Lung (tissue), 12 donors: ENCODE data around the gene RALB. TPM values are rescaled to one million over a fixed set of nuclear protein-coding genes. Genes with fewer than 3 reads are reported as not detected.

Experiments used
- ATAC-seq: fragments of 200-7000 bp; cut with Tn5 transposase; one replicate; pipeline ENCODE4 v1.9.1; 2020; ENCODE audit warnings: moderate number of reproducible peaks; ENCODE audit not compliant: insufficient read depth, low FRiP score
- DNase-seq, 3 donors: peaks; one replicate each; pipeline ENCODE4 v3.0.0-alpha.2; 2013 to 2017
- H3K27ac ChIP-seq, 2 donors: one replicate each; pipeline ENCODE4 v1.5.1; 2013; ENCODE audit warnings: mild to moderate bottlenecking in 2 of 2, moderate library complexity in 2 of 2, control low read depth in 1 of 2, inconsistent platforms in 1 of 2, low read depth in 1 of 2, low read length in 1 of 2
- H3K27me3 ChIP-seq, 3 donors: one replicate each; pipeline ENCODE4 v1.5.1; 2013; ENCODE audit warnings: low read length in 2 of 3; ENCODE audit not compliant: control insufficient read depth in 3 of 3, insufficient read depth in 3 of 3
- H3K36me3 ChIP-seq, 4 donors: one replicate each; pipeline ENCODE4 v1.5.1; 2013; ENCODE audit warnings: low read length in 4 of 4, mild to moderate bottlenecking in 1 of 4, moderate library complexity in 1 of 4; ENCODE audit not compliant: control insufficient read depth in 4 of 4, insufficient read depth in 4 of 4
- H3K4me1 ChIP-seq, 5 donors: one replicate each; pipeline ENCODE4 v1.5.1; 2013; ENCODE audit warnings: low read length in 5 of 5, mild to moderate bottlenecking in 2 of 5, moderate library complexity in 1 of 5; ENCODE audit not compliant: control insufficient read depth in 5 of 5, insufficient read depth in 5 of 5
- H3K4me3 ChIP-seq: one replicate; pipeline ENCODE4 v1.5.1; 2013; ENCODE audit warnings: mild to moderate bottlenecking, control low read depth, moderate library complexity
- H3K9ac ChIP-seq, 2 donors: one replicate each; pipeline ENCODE4 v1.5.1; 2013; ENCODE audit warnings: low read length in 2 of 2, control low read depth in 1 of 2; ENCODE audit not compliant: insufficient read depth in 1 of 2
- H3K9me3 ChIP-seq, 4 donors: one replicate each; pipeline ENCODE4 v1.5.1; 2013; ENCODE audit warnings: low read length in 3 of 4, mild to moderate bottlenecking in 1 of 4, moderate library complexity in 1 of 4; ENCODE audit not compliant: control insufficient read depth in 4 of 4, insufficient read depth in 3 of 4
- WGBS, 2 donors: extraction: QIAGEN DNeasy Blood & Tissue Kit; methylation state at CpG; one replicate each; pipeline ENCODE4 v1.1.7; 2013; 5-methylcytosine and 5-hydroxymethylcytosine counted together
- polyA plus RNA-seq, 2 donors: library from polyadenylated mRNA; stranded (reverse); fragments of 200-250 nt; gene quantifications; one replicate each; pipeline ENCODE4 v1.2.1, GENCODE V29; 2013
- total RNA-seq, 2 donors: library from RNA; depleted of rRNA in 1 of 2; stranded (reverse); fragments of >200 nt in 1 of 2; gene quantifications; one replicate each; pipeline ENCODE4 v1.2.1, GENCODE V29; 2014 to 2021
- TF ChIP-seq, protein P1 (sequence below): IDR thresholded peaks from 2 replicates; pipeline ENCODE4 v1.5.1; 2012; ENCODE audit warnings: mild to moderate bottlenecking; ENCODE audit errors: control extremely low read depth, extremely low read depth
- donor health status: control.
- donor health status: control.
- donor health status: Bipolar disorder and iron deficiency.
- donor health status: healthy.
- donor health status: DM: yes; HTN: yes; CAD: no.

The RALB gene
- total and polyA plus RNA-seq, 4 donors: 34.6 to 111 (median 77.1) TPM

DNA sequence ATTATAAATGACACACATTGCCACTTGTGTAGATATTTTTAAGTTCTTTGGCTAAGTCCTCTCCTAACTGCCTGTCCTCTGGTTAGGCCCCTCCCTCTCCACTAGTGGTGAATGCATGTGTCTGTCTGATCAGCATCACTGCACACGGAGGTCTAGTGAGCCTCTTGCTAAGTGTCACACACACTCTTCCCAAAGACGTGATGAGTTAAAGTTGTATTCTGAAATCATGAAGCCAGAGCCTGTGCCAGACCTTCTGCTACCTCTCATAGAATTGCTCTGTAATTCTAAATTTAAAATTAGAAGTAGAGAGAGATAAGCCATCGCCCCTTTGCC is 41.3 kb downstream of the RALB start:
- peaks cover 0 to 3% (median 0%) of the 10 kb centered on the region in 4 donors for H3K9me3 ChIP-seq
- peak overlapping the region in 1 of 2 donors; percentile 57 for H3K9ac ChIP-seq
- H3K27me3 ChIP-seq: no peaks in the 10 kb centered on the region
- TF ChIP-seq, protein P1, sequence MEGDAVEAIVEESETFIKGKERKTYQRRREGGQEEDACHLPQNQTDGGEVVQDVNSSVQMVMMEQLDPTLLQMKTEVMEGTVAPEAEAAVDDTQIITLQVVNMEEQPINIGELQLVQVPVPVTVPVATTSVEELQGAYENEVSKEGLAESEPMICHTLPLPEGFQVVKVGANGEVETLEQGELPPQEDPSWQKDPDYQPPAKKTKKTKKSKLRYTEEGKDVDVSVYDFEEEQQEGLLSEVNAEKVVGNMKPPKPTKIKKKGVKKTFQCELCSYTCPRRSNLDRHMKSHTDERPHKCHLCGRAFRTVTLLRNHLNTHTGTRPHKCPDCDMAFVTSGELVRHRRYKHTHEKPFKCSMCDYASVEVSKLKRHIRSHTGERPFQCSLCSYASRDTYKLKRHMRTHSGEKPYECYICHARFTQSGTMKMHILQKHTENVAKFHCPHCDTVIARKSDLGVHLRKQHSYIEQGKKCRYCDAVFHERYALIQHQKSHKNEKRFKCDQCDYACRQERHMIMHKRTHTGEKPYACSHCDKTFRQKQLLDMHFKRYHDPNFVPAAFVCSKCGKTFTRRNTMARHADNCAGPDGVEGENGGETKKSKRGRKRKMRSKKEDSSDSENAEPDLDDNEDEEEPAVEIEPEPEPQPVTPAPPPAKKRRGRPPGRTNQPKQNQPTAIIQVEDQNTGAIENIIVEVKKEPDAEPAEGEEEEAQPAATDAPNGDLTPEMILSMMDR: no peak
- H3K4me1 ChIP-seq: peaks cover 4 to 42% (median 17%) of the 10 kb centered on the region in 5 donors
- H3K4me3 ChIP-seq: no peak overlapping the region
- no peak overlapping the region for H3K27ac ChIP-seq
- DNase-seq (peak in 2 of 3 donors; percentile 73 to 88), ATAC-seq (no peak)
- H3K36me3 ChIP-seq: peaks cover 9 to 26% (median 19%) of the 10 kb centered on the region in 4 donors
- WGBS, 2 donors: 74 to 79% methylated on average over 3 of the region's 3 CpGs

DNA sequence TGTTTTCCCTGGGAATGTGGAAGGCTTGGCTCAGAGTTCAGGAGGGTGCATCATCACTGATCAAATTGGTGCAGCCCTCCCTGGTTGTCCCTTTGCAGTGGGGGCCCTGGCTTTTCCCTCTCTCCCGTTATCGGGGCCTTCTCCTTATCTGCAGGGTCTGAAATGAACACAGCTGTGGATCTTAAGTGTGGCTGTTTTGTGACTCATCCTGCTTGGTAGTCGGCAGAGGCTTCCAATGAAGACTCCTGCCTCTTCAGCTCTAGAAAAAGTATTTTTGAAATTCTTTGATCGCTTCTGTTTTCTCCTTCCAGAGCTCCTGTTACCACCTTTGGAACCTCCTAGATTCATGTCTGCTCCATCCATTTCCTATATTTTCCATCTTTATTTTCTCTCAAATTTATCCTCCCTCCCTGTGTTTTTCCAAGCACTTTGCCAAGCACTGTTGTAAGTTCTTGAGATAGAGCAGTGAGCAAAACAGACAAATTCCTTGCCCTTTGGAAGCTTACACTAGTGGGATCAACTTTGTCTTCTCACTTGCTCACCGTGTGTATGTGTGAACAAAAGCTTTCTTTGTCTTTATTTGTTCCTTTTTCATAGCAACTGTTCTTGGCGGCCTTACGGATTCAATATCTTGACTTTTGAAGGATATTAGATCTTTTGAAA is 45.7 kb downstream of the RALB start:
- Histone ChIP-seq H3K9ac (no peak overlapping the region), H3K9me3 (no peaks in the 10 kb centered on the region), H3K36me3 (peaks cover 3 to 39% (median 19%) of the 10 kb centered on the region in 4 donors), H3K4me1 (peaks cover 0 to 15% (median 8%) of the 10 kb centered on the region in 5 donors), H3K27me3 (no peaks in the 10 kb centered on the region), H3K27ac (no peak overlapping the region), H3K4me3 (no peak overlapping the region)
- TF ChIP-seq, protein P1: no peak
- WGBS, 2 donors: 90 to 91% methylated on average over 7 of the region's 7 CpGs
- DNase-seq (no peak), ATAC-seq (no peak)

DNA sequence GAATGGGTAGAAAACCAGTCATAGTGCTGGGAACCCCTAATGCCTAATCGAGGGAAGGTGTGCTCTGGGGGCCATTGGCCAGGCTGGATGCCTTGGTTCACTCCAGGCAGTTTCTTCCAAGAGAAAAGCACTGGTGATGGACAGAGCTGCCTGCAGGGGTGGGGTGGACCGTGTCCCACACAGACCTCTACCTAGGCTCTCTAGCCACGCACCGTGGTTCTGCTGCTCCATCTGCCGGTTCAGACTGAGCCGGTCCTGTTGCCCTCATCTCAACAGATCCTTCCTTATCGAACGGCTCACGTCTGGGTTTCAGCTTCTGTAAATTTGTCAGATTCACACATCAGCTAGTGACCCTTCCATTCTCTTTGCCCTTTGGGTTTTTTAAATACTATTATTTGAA is 46.4 kb downstream of the RALB start:
- DNase-seq: no peak
- Histone ChIP-seq H3K9me3 (no peaks in the 10 kb centered on the region), H3K27ac (no peak overlapping the region), H3K36me3 (peaks cover 3 to 42% (median 16%) of the 10 kb centered on the region in 4 donors), H3K4me1 (peaks cover 0 to 9% (median 2%) of the 10 kb centered on the region in 5 donors), H3K27me3 (no peaks in the 10 kb centered on the region), H3K4me3 (no peak overlapping the region), H3K9ac (no peak overlapping the region)
- WGBS, 2 donors: 97 to 98% methylated on average over 9 of the region's 9 CpGs
- ATAC-seq: no peak
- TF ChIP-seq, protein P1: no peak

DNA sequence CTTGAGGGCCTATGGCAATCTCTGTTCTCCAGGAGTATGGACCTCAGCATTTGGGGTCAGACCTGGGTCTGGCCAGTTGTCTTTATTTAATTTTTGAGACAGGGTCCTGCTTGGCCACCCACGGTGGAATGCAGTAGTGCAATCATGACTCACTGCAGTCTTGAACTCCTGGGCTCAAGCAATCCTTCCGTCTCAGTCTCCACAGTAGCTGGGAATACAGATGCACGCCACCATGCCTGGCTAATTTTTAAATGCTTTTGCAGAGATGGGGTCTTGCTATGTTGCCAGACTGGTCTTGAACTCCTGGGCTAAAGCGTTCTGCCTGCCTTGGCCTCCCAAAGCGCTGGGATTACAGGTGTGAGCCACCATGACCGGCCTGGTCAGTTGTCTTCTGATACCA is 46.9 kb downstream of the RALB start:
- Histone ChIP-seq H3K9ac (no peak overlapping the region), H3K4me1 (peaks cover 0 to 3% (median 0%) of the 10 kb centered on the region in 5 donors), H3K36me3 (peaks cover 3 to 41% (median 13%) of the 10 kb centered on the region in 4 donors), H3K27me3 (no peaks in the 10 kb centered on the region), H3K4me3 (no peak overlapping the region), H3K27ac (no peak overlapping the region), H3K9me3 (no peaks in the 10 kb centered on the region)
- DNase-seq (no peak), ATAC-seq (no peak)
- 97% methylated on average over 6 of the region's 6 CpGs for WGBS, 2 donors
- TF ChIP-seq, protein P1: no peak
